Erythroblast (primary cell): Measurements from ENCODE around the gene REEP3.

Source experiments
- GATA1 ChIP-seq: IDR thresholded peaks from 2 replicates; pipeline ENCODE4 v1.6.1; 2011; ENCODE audit warnings: low read depth, mild to moderate bottlenecking, control low read depth, low read length, moderate library complexity
- POLR2A ChIP-seq: IDR thresholded peaks from 2 replicates; pipeline ENCODE4 v1.6.1; 2011; ENCODE audit warnings: mild to moderate bottlenecking, low read length

DNA sequence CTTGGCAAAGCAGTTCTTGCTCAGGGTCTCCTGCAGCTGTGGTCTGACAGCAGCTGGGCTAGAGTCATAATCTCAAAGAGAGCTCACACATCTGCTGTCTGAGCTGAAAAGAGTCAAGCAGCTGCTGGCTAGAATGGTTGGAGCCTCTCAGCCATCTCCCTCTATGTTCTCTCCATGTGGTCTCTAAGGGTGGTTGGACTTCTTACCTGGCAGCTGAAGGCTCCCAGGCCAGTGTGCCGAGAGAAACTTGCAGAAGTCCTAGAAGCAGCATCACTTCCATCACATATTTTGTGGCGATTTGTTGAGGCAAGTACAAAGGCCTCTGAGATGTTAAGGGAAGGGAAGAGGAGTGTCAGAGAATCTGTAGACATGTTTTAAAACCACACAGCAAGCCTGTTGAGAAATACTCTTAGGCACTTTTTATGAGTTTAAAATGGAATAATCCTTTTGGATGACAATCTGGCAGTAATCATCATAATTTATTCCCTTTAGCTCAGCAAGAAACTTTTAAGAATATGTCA is 93.2 kb downstream of the REEP3 start:
- TF ChIP-seq POLR2A = no peak
- TF ChIP-seq GATA1 = no peak
